Coronary artery (tissue), 2 donors: ENCODE measurements around the gene NDFIP1.

Experiments
- DNase-seq: peaks from one replicate; pipeline ENCODE4 v3.0.0-alpha.2; 2017; ENCODE audit warnings: low spot score
- H3K27ac ChIP-seq, 2 donors: fragments of 200-600 bp; sonication (generic); one replicate each; pipeline ENCODE4 v1.5.1; 2016 to 2019
- H3K4me3 ChIP-seq: fragments of 200-600 bp; sonication (generic); 2 replicates; pipeline ENCODE4 v1.5.1; 2016; ENCODE audit warnings: mild to moderate bottlenecking, moderate library complexity
- CTCF ChIP-seq: fragments of 200-600 bp; sonication (generic); IDR thresholded peaks from one replicate; pipeline ENCODE4 v1.5.1; 2019; ENCODE audit warnings: antibody characterized with exemption

Gene NDFIP1

GRCh38 chr5:142091012-142091411, 17.6 kb upstream of the NDFIP1 start:
- no peak overlapping the region for H3K27ac ChIP-seq
- no peak overlapping the region for H3K4me3 ChIP-seq
- no peak for DNase-seq
- no peak for TF ChIP-seq CTCF

DNA sequence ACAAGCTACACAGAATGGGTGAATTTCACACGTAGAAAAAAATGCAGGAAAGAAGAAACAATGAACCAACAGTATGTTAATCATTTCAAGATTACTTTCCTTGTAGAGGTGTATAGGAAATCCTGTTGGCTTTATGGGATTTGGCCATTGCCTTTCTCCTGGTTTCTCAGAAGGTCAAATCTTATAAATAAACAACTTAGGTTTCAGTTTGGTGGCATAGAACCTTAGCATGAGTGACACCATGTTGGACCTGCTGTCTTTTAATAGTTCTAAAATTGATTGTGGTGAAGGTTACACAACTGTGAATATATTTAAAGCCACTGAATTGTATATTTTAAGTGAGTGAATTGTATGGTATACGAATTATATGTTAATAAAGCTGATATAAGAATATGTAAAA, 16.7 kb upstream of the NDFIP1 start:
- no peak for DNase-seq
- Histone ChIP-seq H3K4me3 (no peak overlapping the region), H3K27ac (no peak overlapping the region)
- TF ChIP-seq CTCF, result no peak

- no peak for TF ChIP-seq CTCF
- no peak overlapping the region for H3K4me3 ChIP-seq
- H3K27ac ChIP-seq, result peak overlapping the region; percentile 49 to 79
- no peak for DNase-seq
These were observed 13.5 kb upstream of the NDFIP1 start for GRCh38 chr5:142095035-142095434.

GRCh38 chr5:142095651-142096330, 12.8 kb upstream of the NDFIP1 start:
- no peak for DNase-seq
- Histone ChIP-seq H3K4me3 (no peak overlapping the region), H3K27ac (peak overlapping the region; percentile 49 to 79)
- no peak for TF ChIP-seq CTCF

DNA sequence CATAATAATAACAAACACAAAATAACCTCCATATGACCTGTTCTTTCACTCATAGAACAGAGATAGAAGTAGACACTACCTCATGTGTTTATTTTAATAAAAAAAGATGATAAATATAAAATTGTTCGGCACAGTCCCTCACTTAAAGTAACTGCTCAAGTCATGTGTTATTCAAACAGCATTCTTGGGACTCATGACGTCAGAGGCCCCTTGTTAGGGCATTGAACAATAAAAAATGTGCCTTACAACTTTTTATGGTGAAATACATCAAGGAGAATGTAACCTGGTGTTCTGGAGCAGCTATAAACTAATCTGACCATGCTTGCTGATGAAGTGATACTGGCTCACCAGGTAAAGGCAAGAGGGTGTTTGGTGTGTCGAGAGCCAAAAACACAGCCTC, 12.2 kb upstream of the NDFIP1 start:
- H3K27ac ChIP-seq, result peak overlapping the region in 1 of 2 donors; percentile 47

GRCh38 chr5:142097681-142098080, 10.9 kb upstream of the NDFIP1 start:
- no peak for TF ChIP-seq CTCF
- Histone ChIP-seq H3K27ac (no peak overlapping the region), H3K4me3 (no peak overlapping the region)
- no peak for DNase-seq

More for the DNA sequence above, 12.2 kb upstream of the NDFIP1 start:
- no peak for DNase-seq
- no peak overlapping the region for H3K4me3 ChIP-seq
- TF ChIP-seq CTCF, result no peak

DNA sequence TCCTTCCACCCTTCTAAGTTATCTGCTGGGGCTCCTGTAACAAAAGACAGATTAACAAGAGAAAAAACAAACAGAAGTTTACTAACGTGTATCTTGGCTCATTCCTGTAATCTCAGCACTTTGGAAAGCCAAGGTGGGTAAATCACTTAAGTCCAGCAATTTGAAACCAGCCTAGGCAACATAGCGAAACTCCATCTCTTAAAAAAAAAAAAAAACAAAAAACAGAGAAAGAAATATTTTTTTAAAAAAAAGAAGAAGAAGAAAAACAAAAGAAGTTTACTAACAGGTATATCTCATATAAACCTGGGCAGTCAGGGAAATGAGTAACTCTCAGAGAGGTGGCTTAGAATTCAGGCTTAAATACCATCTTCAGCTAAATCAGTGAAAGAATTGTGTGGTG, 10.3 kb upstream of the NDFIP1 start:
- H3K4me3 ChIP-seq, result no peak overlapping the region
- TF ChIP-seq CTCF, result no peak
- no peak overlapping the region for H3K27ac ChIP-seq
- DNase-seq, result no peak
